Stimulated activated CD8-positive, alpha-beta memory T cell treated with anti-CD3 and anti-CD28 coated beads, Interleukin-15, amount 100 ng/mL, for 4 hours (primary cell): Measurements from ENCODE around the gene DDX11.
A peak's percentile ranks its signal among the peaks of the same experiment; 100 is the strongest.
"Not testable (repeated sequence)": the region's sequence is repeated elsewhere in the genome, so short reads cannot be mapped to it uniquely, and the experiment has no call there.

ENCODE experiments used
- DNase-seq, 2 donors: peaks; one replicate each; pipeline ENCODE4 v3.0.0-alpha.2; 2020; ENCODE audit warnings: low read depth in 2 of 2

DDX11 gene

GRCh38 chr12:31099434-31099833 lies 25.8 kb downstream of the DDX11 start:
- DNase-seq = not testable (repeated sequence)

GRCh38 chr12:31100503-31101208 lies 27.0 kb downstream of the DDX11 start:
- DNase-seq = not testable (repeated sequence)

- not testable (repeated sequence) for DNase-seq
Measured at GRCh38 chr12:31102125-31102524, 28.5 kb downstream of the DDX11 start.

- DNase-seq = not testable (repeated sequence)
Measured at GRCh38 chr12:31102596-31102995, 28.9 kb downstream of the DDX11 start.

- not testable (repeated sequence) for DNase-seq
Measured at GRCh38 chr12:31103561-31103975, 29.9 kb downstream of the DDX11 start.

GRCh38 chr12:31104220-31104619 lies 30.6 kb downstream of the DDX11 start:
- DNase-seq = not testable (repeated sequence)

GRCh38 chr12:31104773-31105172 lies 31.1 kb downstream of the DDX11 start:
- not testable (repeated sequence) for DNase-seq

GRCh38 chr12:31105668-31106067 lies 32.0 kb downstream of the DDX11 start:
- no peak for DNase-seq

GRCh38 chr12:31106101-31106803 lies 32.6 kb downstream of the DDX11 start:
- no peak for DNase-seq

GRCh38 chr12:31109773-31110172 lies 36.1 kb downstream of the DDX11 start:
- not testable (repeated sequence) for DNase-seq

- not testable (repeated sequence) for DNase-seq
Measured at GRCh38 chr12:31110263-31110662, 36.6 kb downstream of the DDX11 start.

GRCh38 chr12:31115092-31115601 lies 41.5 kb downstream of the DDX11 start:
- not testable (repeated sequence) for DNase-seq

- DNase-seq = not testable (repeated sequence)
Measured at GRCh38 chr12:31116846-31117202, 43.2 kb downstream of the DDX11 start.

- DNase-seq = peak; percentile 36 to 50
Measured at GRCh38 chr12:31117203-31118011, 43.7 kb downstream of the DDX11 start.

GRCh38 chr12:31118347-31119191 lies 44.9 kb downstream of the DDX11 start:
- peak; percentile 15 to 35 for DNase-seq

- DNase-seq = no peak
Measured at GRCh38 chr12:31119192-31119802, 45.6 kb downstream of the DDX11 start.

- DNase-seq = no peak
Measured at GRCh38 chr12:31119803-31120211, 46.1 kb downstream of the DDX11 start.

GRCh38 chr12:31120392-31121008 lies 46.8 kb downstream of the DDX11 start:
- DNase-seq = no peak

GRCh38 chr12:31121022-31121728 lies 47.5 kb downstream of the DDX11 start:
- DNase-seq = not testable (repeated sequence)

- DNase-seq = no peak
Measured at GRCh38 chr12:31122481-31122880, 48.8 kb downstream of the DDX11 start.
